UCSD-AML1 (cell line): Measurements from ENCODE around the gene CRHR2.

Experiments used
- DNase-seq: peaks from one replicate; lab custom pipeline; 2025; ENCODE audit not compliant: unreplicated experiment; lab: John Stamatoyannopoulos, UW

CRHR2 gene

DNA sequence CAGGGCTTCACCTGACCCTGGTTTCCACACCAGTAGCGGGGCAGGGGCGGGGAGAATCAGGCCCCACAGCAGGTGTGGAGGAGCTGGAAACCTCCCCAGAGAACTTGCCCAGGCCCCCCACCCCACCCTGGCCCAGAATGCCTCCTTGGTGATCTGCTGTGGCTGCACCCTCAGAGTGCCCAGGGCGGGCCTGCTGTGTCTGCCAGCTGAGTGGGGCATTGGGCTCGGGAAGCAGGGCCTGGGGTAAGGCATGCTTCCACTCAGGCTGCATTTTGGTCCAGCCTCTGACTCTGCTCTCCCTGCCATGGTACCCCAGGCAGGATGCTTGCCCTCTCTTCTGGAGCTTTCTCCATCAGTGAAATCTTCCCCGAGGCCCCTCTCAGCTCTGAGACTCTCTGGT lies 1.1 kb upstream of the CRHR2 start:
- no peak for DNase-seq

- DNase-seq: no peak
Observed at GRCh38 chr7:30681815-30682211, 443 bp downstream of the CRHR2 start.

DNA sequence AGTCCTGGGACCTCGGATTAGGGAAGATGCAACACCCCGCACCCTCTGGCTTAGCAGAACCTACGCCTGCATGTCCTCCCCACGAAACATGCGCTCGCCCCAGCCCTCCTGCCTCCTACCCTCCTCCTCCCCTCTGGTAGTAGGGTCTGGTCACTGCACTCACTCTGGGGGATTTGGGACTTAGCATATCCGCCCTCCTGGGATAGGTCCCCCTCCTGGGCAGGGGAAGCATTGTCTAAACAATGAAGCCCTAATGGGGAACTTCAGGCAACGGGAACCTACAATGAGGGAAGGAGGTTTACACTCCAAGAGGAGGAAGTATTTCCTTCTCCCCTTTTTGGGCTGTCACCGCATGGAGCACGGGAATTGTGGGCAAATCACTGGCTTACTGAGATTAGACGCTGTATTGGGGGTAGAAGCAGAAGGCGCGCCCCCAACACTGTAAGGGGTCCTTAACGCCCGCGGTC lies 892 bp downstream of the CRHR2 start:
- DNase-seq: no peak

- DNase-seq: no peak
Observed at GRCh38 chr7:30679664-30680063, 2.6 kb downstream of the CRHR2 start.

DNA sequence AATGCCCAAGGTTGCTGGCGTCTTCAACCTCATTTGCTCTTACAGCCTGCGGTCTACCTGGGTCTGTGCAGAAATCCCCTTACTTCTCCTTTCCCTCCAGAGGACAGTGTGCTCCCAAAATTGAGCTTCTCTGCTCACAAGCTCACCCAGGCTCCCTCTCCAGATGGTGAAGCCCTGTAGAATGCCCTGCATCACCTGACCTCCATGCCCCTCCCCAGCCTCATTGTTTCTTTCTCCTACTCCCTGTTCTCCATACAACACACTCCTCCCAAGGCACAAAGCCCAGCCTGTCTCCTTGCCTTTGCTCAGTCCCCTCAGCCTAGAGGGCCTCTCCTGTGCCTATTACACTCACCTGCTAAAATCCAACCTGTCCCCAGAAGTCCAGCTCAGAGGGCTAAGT lies 3.5 kb downstream of the CRHR2 start:
- no peak for DNase-seq

DNA sequence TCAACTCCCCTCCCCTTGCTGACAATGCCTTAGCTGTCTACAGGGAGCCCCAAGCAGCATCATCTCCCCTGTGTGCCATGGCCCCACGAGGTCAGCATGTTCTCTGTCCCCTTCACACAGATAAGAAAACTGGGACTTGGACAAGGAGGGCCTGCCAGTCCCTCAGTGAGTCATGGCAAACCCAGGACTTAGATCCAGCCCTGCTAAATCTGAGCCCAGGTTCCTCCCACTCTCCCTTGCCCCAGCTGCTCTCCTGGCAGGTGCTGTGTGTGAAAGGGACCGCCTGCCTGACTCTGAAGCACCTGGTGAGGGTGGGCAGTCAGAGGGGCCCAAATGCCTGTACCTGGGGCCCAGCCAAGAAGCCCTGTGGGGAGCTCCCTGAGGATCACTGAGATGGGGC lies 7.4 kb downstream of the CRHR2 start:
- DNase-seq: no peak

DNA sequence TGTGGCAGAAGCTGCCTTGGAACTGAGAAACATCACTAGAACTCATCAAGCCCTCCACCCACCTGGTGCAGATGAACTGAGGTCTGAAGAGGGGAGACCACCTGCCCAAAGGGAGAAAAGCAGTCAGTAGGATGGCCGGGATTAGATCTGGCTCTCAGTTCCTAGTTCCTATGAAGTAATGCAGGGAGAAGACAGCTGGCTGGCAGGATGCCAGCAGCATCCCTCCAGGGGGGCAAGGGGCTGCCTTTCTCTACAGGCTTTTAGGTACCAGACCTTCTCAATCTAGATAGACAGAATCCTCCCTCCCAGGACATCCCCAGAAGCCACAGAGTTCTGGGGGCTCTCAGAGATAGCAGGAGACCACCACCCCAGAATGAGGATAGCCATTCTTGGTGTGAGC lies 7.8 kb downstream of the CRHR2 start:
- no peak for DNase-seq

DNA sequence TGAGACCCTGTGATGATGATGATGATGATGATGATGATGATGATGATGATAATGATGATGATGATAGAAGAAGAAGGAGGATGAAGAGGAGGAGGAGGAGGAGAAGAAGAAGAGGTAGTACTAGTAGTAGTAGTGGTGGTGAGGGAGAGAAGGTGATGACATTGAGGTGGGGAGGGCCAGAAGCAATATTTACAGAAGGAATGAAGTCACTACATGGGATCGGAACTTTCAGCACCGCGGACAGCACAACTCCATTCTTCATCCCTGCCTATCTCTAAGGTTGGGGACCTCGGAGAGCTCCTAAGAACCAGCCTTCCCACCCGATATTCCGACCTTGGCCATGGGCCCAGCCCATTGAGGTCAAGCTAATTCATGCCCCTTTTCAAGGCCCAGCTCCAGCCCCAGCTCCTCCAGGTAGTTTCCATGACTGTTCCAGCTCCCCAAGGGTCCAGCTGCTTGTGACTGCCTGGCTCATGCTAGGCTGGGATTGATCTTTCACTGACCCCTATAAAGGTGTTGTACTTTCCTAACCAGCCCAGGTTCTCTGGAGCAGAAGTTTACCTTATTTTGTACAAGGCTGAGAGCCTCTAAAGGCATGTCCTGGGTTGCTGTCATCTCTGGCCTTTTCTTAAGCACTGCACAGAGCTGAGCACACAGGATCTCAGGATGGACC lies 10.3 kb downstream of the CRHR2 start:
- DNase-seq: peak; percentile 23

- DNase-seq: no peak
Observed at GRCh38 chr7:30668102-30668501, 14.2 kb downstream of the CRHR2 start.

- DNase-seq: no peak
Observed at GRCh38 chr7:30667172-30667571, 15.1 kb downstream of the CRHR2 start.

GRCh38 chr7:30665449-30665848 lies 16.8 kb downstream of the CRHR2 start:
- DNase-seq: no peak

DNA sequence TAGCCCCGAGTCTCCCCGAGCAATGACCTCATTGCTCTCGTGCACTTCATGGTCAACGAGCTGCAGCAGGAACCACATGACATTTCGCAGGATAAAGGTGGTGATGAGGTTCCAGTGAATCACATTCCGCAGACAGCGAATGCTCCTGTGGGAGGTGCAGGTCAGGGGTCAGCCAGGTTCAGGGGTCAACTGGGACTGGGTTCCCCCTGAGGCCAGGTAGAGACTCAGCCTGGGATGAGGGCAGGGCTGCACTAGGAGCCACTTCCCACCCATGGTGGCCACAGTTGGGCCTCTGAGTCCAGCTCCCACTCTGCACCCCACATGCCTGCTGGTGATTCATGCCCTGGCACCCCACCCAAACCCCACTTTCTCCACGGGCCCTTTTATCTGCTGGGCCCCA lies 17.2 kb downstream of the CRHR2 start:
- no peak for DNase-seq

DNA sequence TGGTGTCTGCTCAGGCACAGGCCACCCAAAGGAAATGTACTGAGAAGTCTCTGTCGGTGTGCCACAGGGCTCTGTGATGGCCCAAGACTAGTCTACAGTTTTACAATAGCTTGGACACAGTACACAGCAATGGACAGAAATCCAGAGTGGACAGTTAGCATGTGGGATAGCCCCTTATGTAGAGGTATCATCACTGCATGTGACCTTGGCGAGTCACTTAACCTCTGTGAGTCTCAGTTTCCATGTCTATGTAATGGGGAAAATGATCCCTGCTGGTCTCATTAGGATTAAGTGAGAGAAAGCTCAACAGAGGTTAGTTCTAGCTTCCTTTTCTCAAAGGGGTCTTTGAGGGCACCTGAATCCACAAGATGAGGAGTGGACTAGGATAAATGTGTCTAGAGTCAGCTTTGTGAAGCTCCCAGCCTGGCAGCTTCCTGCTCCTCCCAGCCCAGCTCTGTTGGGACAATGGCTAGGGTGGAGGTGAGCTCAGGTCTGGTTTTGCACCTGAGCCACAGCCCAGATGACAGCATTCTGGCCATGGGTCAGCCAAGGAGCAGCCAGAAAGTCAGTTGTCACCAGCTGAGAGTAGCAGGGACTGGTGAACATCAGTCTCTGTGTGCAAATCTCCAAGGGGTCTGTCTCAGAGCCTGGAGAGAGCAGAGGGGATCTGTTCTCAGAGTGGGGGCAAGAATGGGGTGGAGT lies 17.9 kb downstream of the CRHR2 start:
- no peak for DNase-seq

DNA sequence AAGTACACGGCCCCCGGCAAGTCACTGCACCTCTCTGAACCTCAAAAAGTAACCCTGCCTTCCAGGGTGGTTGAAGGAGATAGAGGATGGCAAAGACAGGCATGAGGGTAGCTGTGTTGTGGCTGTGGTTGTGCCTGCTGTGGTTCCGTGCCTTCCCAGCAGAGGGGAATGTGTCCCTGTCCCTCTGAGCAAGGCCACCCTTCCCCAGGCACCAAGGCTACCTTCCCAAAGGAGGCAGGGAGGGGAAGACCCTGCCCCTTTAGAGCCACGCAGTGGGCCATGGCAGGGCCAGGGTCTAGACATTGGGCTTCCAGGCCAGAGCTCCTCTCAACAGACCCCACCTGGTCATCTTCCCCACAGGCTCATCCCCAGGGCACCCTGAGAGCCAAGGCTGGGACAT lies 18.8 kb downstream of the CRHR2 start:
- no peak for DNase-seq

GRCh38 chr7:30662431-30662939 lies 19.8 kb downstream of the CRHR2 start:
- DNase-seq: no peak

DNA sequence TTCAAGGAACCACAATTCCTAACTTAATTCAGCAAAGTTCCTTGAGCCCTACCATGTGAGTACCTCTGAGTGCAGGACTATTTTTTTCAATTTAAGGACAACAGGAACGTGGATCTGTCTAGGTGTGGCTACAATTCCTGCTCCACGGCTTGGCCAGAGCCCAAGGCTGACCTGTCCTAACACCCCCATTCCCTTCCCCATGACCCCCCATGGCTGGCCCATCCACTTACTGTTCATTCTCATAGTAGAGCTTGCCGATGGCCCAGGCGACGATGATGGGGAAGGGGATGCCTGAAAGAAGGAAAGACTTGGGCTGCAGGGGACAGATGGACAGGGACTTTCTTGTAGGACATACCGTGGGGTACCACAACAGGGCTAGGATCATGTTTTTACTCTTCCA lies 20.3 kb downstream of the CRHR2 start:
- DNase-seq: no peak

- no peak for DNase-seq
Observed at GRCh38 chr7:30660331-30661255, 21.7 kb downstream of the CRHR2 start.

GRCh38 chr7:30659312-30659711 lies 22.9 kb downstream of the CRHR2 start:
- no peak for DNase-seq

GRCh38 chr7:30658479-30659074 lies 23.7 kb downstream of the CRHR2 start:
- DNase-seq: no peak

GRCh38 chr7:30657131-30657530 lies 25.1 kb downstream of the CRHR2 start:
- DNase-seq: no peak
